Breast epithelium (tissue), 4 donors: ENCODE measurements around the gene TMEM167B. TPM values are rescaled to one million over a fixed set of nuclear protein-coding genes. Genes with fewer than 3 reads are reported as not detected.

Source experiments
- DNase-seq, 2 donors: peaks; one replicate each; pipeline ENCODE4 v3.0.0-alpha.2; 2019; ENCODE audit warnings: low spot score in 2 of 2
- H3K27ac ChIP-seq, 2 donors: fragments of 200-600 bp; sonication (generic) in 1 of 2; one replicate each; pipeline ENCODE4 v1.5.1; 2016 to 2019; ENCODE audit warnings: mild to moderate bottlenecking in 1 of 2
- H3K27me3 ChIP-seq, 2 donors: fragments of 200-600 bp; sonication (generic) in 1 of 2; one replicate each; pipeline versions ENCODE4 v1.5.1 to v1.6.0; 2017 to 2019; ENCODE audit warnings: control low read depth in 1 of 2, mild to moderate bottlenecking in 1 of 2
- H3K36me3 ChIP-seq: fragments of 200-600 bp; one replicate; pipeline ENCODE4 v1.5.1; 2019
- H3K4me1 ChIP-seq, 2 donors: fragments of 200-600 bp; sonication (generic); one replicate each; pipeline ENCODE4 v1.5.1; 2016 to 2019; ENCODE audit warnings: control low read depth in 1 of 2
- H3K4me3 ChIP-seq, 3 donors: fragments of 200-600 bp; sonication (generic); 1 replicate in 2 of 3; 2 replicates in 1 of 3; pipeline ENCODE4 v1.5.1; 2016 to 2019; ENCODE audit warnings: mild to moderate bottlenecking in 3 of 3, moderate library complexity in 2 of 3
- H3K9me3 ChIP-seq, 2 donors: fragments of 200-600 bp; sonication (generic) in 1 of 2; one replicate each; pipeline ENCODE4 v1.5.1; 2016 to 2019; ENCODE audit warnings: control low read depth in 1 of 2
- POLR2A ChIP-seq: fragments of 450-650 bp; IDR thresholded peaks from one replicate; pipeline ENCODE4 v1.6.1; 2016; ENCODE audit warnings: antibody characterized with exemption, mild to moderate bottlenecking, moderate library complexity
- POLR2AphosphoS5 ChIP-seq, 3 donors: sonication (generic); formaldehyde crosslinking; IDR thresholded peaks; one replicate each; pipeline ENCODE4 v1.6.1; 2017; ENCODE audit warnings: antibody characterized with exemption in 3 of 3
- intact Hi-C: fragments of 100-400 bp; cut with DNase I; formaldehyde crosslinking; loops from one replicate; pipeline ENCODE4 v1.15.1; 2023; ENCODE audit warnings: low total_unique reads
- total RNA-seq, 3 donors: library from RNA; depleted of rRNA; stranded (reverse); fragments of >200 nt; gene quantifications; one replicate each; pipeline ENCODE4 v1.1.0, GENCODE V29; 2016
- TF ChIP-seq, protein P1 (sequence below), 3 donors: fragments of 450-650 bp; IDR thresholded peaks; one replicate each; pipeline ENCODE4 v1.5.1; 2016 to 2017; ENCODE audit warnings: antibody characterized with exemption in 3 of 3, mild to moderate bottlenecking in 3 of 3, moderate library complexity in 3 of 3

Gene TMEM167B
- total RNA-seq, 3 donors from 2014 or later = 30.7 to 32.6 (median 32.4) TPM

DNA sequence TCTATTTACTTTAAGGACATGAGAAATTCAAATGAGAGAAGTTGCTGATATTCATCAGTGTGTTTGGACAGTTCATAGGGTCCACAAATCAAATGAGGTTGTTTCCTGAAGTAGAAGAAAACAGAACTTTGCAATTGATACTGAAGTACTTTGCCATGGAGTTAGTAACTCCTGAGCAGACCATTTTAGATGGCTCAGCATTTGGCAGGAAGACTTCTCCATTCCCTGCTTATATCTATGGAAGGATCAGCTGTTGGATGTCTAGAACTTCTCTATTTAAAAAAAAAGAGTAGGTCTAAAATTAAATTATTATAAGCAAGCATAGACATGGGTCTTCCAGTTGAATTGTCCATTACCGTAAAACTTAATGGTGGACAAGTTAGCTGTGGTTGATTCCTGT lies 5.1 kb downstream of the TMEM167B start:
- DNase-seq = no peak
- TF ChIP-seq POLR2A (no peak), POLR2AphosphoS5 (IDR thresholded peaks at IDR 0.05) (no peak)
- TF ChIP-seq, protein P1, sequence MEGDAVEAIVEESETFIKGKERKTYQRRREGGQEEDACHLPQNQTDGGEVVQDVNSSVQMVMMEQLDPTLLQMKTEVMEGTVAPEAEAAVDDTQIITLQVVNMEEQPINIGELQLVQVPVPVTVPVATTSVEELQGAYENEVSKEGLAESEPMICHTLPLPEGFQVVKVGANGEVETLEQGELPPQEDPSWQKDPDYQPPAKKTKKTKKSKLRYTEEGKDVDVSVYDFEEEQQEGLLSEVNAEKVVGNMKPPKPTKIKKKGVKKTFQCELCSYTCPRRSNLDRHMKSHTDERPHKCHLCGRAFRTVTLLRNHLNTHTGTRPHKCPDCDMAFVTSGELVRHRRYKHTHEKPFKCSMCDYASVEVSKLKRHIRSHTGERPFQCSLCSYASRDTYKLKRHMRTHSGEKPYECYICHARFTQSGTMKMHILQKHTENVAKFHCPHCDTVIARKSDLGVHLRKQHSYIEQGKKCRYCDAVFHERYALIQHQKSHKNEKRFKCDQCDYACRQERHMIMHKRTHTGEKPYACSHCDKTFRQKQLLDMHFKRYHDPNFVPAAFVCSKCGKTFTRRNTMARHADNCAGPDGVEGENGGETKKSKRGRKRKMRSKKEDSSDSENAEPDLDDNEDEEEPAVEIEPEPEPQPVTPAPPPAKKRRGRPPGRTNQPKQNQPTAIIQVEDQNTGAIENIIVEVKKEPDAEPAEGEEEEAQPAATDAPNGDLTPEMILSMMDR (IDR thresholded peaks at IDR 0.05) = no peak
- no peaks in the 10 kb centered on the region for H3K9me3 ChIP-seq
- peak overlapping the region; percentile 8 to 48 for H3K27ac ChIP-seq
- H3K4me1 ChIP-seq = peaks cover 0 to 7% of the 10 kb centered on the region in 2 donors
- no peak overlapping the region for H3K4me3 ChIP-seq
- no peaks in the 10 kb centered on the region for H3K27me3 ChIP-seq
- intact Hi-C loops = no loop called here
- no peaks in the 10 kb centered on the region for H3K36me3 ChIP-seq

DNA sequence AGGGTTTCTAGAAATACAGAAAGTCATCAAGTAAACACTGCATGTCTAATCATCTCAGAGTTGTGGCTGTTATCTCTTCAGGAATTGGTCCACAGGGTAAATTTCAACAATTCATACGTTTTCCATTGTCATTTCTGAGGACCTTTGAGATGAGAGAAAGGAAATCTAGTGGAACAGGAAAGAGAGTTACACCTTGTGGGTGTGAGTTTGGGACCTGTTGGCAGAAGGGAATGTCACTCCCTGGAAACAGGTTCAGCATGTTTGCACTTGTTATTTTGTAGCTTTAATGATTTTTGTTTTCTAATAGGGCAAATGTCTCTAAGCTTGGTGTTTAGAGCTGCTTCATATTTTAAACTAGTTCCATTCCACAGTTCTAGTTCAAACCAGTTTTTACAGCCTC lies 5.6 kb downstream of the TMEM167B start:
- Histone ChIP-seq H3K4me3 (no peak overlapping the region), H3K9me3 (no peaks in the 10 kb centered on the region), H3K4me1 (peaks cover 0 to 7% of the 10 kb centered on the region in 2 donors), H3K27me3 (no peaks in the 10 kb centered on the region), H3K27ac (peak overlapping the region; percentile 8 to 48), H3K36me3 (no peaks in the 10 kb centered on the region)
- intact Hi-C loops = no loop called here
- no peak for DNase-seq
- TF ChIP-seq, protein P1 (IDR thresholded peaks at IDR 0.05) = no peak
- TF ChIP-seq POLR2AphosphoS5 (IDR thresholded peaks at IDR 0.05) (no peak), POLR2A (no peak)

DNA sequence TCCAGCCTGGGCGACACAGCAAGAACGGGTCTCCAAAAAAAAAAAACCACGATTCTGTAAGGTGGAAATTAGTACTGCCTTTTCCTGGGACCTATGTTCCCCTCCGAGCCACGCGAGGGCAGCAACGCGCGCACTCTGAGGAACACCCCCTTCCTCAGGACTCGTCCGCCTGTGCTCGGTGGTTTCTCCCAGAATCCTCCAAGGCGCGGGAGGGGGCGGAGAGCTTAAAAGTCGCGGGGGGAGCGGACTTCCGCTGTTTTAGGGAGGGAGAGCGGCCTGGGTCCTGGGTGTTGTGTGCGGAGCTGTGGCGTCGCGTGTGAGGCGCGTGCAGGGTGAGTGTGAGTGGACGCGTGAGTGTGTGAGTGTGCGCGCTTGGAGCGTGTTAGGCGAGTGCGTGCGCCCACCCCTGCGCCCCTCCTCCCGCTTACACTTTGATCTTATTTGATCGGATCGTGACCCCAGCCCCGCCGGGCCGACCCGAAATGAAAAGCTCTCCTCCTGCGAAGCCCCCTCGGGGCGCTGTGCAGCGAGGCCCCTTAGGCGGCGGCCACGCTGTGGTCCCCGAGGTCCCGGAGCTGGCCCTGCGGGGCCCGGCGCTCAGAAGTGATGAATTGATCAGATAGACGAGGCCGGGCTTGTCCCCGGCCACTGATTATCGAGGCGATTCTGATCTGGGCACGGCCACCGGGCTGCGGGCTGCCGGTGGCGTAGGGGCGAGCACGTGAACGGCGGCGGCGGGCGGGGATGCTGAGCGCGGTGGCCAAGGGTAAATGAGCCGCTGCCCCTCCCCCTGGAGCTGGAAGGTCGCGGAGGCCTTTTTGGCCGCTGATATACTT lies 9.6 kb downstream of the TMEM167B start:
- Histone ChIP-seq H3K27ac (peak overlapping the region; percentile 96 to 97), H3K4me3 (peak overlapping the region; percentile 76 to 97 (median 86)), H3K27me3 (no peaks in the 10 kb centered on the region), H3K9me3 (no peaks in the 10 kb centered on the region), H3K4me1 (peaks cover 0 to 7% of the 10 kb centered on the region in 2 donors), H3K36me3 (no peaks in the 10 kb centered on the region)
- DNase-seq = peak; percentile 96 to 98
- peak; percentile 99 for TF ChIP-seq POLR2A
- TF ChIP-seq, protein P1 (IDR thresholded peaks at IDR 0.05) = peak; percentile 48 to 88 (median 67)
- peak; percentile 98 to 99 (median 99) for TF ChIP-seq POLR2AphosphoS5 (IDR thresholded peaks at IDR 0.05)
- intact Hi-C loops = no loop called here

DNA sequence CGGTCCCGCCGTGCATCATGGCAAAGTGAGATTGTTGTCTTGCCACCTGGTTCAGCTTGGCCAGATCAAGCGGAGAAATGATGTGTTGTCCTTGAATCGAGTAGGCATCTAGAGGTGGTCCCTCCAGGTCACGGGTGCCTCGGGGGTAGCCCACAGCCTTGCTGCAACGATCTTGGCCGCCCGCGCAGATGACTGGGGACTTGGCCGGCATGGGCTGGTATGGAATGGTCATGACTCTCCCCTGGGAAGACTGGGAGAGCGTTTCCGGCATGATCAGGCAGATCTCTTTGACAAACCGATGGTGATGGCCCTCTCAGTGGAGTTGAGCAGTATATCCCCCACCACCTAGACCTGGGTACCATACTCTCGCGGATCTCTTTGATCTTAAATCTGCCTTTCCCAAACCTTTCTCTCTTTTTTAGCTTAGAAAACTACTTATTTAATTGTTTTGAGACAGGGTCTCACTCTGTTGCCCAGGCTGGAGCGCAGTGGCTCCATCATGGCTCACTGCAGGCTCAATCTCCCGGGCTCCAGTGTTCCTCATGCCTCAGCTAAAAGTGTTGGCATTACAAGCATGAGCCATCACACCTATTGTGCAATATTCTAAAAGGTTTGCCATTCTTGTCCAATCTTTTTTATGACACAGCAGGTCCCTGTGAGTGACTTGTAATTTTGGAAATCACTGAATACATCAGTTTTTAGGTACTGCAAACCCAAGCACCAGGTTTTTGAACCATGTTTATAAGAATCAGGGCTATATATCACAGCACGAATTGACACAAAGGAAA lies 14.0 kb downstream of the TMEM167B start:
- Histone ChIP-seq H3K27ac (no peak overlapping the region), H3K27me3 (no peaks in the 10 kb centered on the region), H3K4me1 (no peaks in the 10 kb centered on the region), H3K9me3 (no peaks in the 10 kb centered on the region), H3K36me3 (no peaks in the 10 kb centered on the region), H3K4me3 (no peak overlapping the region)
- intact Hi-C loops = loop anchor here (1.0 kb wide), 1 partner anchor 31 kb away; no protein-coding TSS in a partner anchor
- no peak for TF ChIP-seq POLR2A
- no peak for TF ChIP-seq POLR2AphosphoS5 (IDR thresholded peaks at IDR 0.05)
- TF ChIP-seq, protein P1 (IDR thresholded peaks at IDR 0.05) = no peak
- no peak for DNase-seq
